ENCODE measurements around the gene GRIK1.

GRIK1 gene

DNA sequence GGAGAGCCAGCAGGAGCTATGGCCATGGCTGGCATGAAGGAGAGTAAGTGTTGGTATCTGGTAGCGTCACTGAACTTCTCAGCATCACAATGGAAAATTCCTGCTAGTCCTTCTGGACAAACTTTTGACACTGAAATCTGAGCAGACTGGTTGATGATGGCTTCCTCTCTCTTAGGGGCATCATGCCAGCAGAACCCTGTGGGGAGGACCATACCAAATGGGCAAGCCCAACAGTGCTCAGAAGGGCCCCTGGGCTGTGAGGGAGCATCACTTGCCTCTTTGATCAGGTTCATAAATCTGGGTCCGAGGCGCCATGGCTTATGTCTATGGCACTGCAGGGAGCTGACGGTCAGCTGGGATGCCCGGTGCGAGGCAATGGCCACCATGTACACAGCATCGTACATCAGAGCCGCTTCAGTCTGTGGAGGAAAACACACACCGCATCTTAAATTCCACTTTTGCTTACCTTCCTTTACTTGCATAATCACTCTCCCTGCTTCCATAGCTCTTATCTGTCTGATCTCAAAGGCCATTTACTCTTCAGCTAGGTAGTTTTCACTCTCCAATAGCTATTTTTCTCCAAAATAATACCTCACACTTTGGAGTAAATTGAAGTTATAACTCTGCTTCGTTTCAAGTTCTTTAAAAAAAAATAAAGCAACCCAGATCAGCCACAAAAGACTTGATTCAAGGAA lies 297.1 kb downstream of the GRIK1 start:
- no peak for DNase-seq (ENCODE audit: low read depth)

DNA sequence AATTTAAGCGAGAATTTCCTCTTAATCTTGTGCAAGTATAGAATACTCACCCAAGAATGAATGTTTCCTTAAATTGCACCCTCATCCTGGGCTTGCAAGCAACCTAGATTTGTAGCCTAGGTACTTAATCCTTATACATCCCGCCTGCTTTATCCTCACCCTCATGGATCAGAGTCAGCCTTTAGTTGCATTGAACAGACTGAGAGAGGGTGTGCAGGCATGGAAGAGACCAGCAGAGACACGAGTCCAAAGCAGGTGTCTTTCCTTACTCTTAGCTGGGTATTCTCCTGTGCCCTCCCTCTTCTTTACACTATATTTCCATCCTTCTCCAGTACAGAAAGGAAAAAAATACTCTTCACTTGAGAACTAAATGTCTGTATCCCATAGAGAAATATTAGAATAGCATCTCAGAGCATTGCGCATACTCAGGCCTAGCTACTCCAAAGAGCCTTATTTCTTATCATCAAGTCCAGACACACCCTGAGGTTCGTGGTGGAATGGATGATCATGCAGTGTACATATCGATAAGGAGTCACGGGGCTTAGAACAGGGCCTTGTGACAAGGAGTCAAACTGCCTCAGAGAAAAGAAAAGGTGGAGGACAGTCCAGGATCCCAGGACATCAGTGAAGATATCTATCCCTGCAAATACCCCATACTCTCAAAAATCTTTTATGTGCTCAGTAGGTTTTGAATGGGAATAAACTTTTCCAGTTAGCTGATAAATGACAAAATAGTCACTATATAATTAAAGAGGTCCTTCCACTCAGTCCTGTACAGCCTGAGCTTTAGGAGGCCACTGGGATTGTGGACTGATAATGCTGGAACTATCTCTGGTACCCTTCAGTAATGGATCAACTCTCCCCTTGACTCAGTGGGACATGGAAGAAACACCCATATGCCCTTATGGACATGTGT lies 297.9 kb downstream of the GRIK1 start:
- no peak for DNase-seq (ENCODE audit: low read depth)

DNA sequence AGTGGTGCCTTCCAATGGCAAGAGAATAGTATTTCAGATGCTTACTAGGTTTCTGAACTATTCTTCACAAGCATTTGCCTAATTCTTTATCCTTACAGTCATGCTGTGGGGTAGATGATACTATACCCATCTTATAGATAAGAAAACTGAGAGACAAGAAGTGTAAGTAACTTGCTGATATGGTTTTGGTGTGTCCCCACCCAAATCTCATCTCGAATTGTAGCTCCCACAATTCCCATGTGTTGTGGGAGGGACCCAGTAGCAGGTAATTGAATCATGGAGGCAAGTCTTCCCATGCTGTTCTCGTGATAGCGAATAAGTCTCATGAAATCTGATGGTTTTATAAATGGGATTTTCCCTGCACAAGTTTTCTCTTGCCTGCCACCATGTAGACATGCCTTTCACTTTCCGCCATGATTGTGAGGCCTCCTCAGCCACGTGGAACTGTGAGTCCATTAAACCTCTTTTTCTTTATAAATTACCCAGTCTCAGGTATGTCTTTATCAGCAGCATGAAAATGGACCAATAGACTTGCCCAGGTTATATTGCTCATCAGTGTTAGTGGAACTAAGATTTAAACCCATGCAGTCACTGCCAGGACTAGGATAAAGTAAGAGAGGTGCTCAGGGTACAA lies 298.7 kb downstream of the GRIK1 start:
- DNase-seq (ENCODE audit: low read depth) = no peak

DNA sequence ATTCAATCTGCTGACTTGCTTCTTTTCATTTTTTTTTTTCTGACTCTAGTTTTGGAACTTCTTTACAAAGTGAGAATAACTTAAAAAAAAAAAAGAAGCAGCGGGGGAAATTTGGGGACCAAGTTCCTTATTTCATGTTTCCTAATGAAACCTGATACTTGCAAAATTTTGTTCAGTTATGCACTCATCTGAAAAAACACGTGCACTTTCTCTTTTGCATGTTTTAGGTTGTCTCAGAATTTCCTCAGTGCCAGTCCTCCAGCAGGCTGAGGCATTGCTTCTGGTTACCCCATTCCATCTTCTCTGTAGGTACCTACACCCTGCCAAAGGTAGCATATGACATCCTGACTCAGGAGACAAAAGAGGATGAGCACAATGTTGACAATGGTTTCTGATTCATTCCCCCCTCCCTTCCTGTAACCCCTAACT lies 299.7 kb downstream of the GRIK1 start:
- no peak for DNase-seq (ENCODE audit: low read depth)

DNA sequence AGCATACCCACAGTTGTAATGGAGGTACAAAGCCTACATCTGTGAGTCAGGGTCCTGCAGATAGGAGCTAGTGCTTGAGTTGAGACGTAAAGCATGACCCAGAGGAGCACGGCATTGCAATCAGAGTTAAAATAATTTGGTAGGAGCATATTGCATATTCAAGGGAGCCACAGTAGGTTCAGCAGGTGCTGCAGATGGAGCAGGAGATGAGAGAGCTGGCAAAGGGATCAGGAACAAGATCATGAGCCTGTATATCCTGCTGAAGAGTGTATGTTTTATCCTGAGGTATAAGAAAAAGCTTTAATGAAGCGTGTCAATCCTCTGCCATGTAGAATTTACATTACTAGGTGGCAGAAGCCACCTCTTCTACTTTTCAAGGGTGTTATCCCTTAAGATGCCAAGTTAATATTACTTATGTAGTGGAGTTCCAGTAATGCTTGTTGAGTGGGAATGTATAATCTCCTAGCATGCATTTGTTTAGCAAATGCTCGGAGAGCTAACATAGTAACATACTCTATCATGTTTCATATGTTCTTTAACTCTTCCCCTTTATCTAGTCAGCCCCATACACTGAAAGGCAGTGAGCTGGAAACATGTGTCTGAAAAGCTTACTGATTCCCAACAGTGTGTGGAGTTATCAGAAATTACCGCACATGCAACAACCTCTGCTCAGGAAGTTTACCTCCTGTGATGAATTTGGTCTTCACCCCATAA lies 300.3 kb downstream of the GRIK1 start:
- no peak for DNase-seq (ENCODE audit: low read depth)

DNA sequence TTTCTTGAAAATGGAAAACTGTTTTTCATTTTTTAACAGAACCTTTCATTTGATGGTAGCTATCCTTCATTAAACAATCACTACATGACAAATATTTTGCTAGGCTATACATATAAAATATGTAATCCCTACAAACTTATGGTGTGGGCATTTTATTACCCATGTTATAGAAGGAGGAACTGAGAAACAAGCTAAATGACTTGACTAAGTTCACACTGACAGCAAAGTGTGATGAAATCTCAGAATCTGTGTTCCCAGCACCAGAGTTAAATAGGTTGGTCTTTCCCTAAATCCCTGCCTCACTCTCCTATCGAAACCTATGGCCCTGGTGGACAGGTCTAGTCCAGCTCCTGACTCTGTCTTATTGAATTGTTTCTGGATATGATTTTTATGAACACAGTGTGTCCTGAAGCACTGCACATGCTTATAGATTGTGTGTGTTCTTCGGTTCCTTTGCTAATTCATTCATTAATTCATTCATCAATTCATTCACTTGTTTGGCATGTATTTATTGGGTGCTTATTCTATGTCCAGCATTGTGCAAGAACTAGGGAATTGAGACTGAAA lies 301.0 kb downstream of the GRIK1 start:
- DNase-seq (ENCODE audit: low read depth) = no peak

DNA sequence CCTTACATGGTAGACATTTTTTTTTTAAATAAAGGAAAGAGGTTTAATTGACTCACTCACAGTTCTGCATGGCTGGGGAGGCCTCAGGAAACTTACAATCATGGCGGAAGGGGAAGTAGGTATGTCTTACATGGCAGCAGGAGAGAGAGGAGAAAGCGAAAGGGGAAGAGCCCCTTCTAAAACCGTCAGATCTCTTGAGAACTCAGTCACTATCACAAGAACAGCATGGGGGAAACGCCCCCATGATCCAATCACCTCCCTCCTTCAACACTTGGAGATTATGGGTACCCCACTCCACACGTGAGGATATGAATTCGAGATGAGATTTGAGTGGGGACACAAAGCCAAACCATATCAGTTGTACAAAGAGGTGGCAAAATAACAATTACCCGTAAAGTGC lies 301.7 kb downstream of the GRIK1 start:
- no peak for DNase-seq (ENCODE audit: low read depth)

DNA sequence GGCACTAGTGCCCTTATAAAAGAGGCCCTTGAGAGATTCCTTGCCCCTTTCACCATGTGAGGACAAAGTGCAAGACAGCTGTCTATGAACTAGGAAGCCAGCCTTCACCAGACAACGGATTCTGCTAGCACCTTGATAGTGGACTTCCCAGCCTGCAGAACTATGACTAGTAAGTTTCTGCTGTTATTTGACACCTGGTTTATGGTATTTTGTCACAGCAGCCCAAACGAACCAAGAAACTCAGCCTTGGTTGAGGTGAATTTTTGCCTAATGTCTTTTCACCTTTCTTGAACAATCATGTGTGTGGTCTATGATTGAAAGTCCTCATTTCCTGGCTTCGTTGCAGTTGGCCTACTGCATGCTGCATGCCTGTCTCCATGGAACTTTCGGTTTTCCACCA lies 302.2 kb downstream of the GRIK1 start:
- no peak for DNase-seq (ENCODE audit: low read depth)

DNA sequence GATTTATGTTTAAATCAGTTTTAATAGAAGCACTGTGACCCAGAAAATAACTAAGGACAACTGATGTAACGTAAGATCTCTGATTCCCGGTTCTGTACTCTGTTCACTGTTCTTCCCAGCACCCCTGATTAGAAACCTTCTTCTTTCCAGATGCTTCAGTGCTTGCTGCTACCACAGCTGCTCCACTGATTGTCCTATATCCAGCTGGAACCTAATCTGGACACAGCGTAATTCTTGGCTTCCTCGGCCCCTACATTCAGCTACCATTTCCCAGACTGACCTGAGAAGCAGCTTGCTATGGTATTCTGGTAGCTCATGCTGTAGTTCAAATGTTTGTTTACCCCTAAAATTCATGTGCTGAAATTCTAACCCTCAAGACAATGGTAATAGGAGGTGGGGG lies 302.7 kb downstream of the GRIK1 start:
- DNase-seq (ENCODE audit: low read depth) = no peak

DNA sequence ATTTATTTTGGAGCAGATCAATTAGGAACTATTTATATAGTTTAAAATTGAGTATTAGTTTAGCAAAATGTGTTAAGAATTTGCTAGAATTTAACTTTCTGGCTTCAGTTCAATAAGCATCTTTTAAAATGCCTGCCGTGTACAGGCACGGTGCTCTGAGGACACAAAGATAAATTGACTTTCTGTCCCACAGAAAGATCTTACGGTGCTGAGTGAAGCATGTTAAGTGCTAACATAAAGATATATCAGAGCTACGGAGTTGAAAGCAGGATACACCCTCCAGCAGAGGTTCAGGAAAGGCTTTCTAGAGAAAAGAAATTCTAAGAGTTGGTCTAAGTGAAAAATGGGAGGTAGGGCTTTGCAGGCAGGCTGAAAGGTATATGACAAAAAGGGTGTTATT lies 305.4 kb downstream of the GRIK1 start:
- DNase-seq (ENCODE audit: low read depth) = no peak

DNA sequence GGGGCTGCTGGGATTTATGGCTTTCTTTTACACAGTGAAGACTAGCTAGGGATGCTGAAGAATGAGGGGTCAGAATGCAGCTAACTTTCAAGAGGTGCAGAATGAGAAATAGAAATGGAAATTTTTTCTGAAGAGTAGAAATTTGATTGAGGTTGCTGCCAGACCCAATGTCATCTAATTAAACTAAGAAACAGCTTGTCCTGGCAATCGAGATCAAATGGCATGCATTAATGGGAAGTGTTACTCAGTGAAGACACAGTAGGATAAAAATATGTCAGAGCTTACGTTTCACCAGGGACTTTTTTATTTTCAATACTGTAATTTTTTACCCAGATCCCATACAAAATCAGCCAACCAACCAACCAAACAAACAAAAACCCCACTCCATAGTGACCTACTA lies 306.0 kb downstream of the GRIK1 start:
- no peak for DNase-seq (ENCODE audit: low read depth)

DNA sequence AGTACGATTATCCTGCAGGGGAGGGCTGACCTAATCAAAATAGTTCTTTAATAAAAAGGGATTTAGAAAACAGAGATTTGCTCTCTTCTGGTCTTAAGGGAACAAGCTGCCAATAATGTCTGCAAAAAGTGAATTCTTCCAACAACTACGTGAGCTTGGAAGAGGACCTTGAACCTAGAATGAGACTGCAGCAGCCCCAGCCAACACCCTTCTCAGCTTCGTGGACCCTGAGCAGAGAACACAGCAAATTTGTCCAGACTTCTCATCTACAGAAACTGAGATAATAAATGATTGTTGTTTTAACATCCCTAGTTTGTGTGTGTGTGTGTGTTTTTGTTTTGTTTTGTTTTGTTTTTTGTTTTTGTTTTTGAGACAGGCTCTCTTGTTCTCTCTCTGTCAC lies 309.4 kb downstream of the GRIK1 start:
- no peak for DNase-seq (ENCODE audit: low read depth)

DNA sequence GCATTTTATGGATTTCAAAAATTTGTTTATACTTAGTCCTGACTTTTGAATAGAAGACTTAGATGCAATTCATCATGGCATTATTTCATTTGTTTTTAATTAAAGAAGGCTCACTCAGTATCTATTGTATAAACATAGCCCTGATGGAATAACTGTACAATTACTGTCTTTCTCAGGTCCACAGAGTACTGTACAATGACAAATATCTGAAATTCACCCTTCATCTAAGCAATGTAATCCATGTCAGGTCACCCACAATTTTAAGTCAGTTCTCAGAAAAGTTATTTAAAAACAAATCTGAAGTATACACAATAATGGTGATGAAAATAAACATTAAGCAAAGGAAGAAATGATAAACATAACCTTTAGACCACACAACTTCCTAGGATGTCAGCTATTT lies 311.9 kb downstream of the GRIK1 start:
- DNase-seq (ENCODE audit: low read depth) = no peak

DNA sequence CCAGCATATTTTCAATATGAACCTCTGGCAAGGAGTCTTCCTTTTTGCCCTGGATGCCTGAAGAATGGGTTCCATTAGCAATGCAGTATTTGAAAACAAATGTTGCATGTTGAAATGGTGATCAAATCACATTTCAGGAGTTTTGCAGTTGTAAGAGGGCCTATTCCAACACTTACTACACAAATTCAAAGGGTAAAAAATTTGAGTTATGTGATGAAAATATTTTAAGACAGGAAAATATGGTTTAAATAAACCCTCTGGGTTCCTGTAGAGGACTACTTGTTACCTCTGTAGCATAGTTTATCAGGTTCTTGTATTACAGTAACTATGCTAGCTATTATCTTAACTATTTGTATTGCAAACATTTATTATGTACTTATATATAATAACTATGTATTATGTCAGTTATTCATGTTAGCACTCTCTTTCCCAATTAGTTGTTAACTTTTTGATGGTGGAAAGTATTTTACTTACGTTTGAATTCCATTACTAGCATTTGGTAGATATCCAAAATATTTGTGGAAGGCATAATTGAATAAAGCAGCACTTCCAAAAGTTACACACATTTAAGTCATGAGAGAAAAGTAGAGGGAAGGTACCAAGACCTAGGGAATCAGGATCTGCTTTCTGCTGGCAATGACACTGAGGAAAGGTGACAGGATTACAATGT lies 312.9 kb downstream of the GRIK1 start:
- no peak for DNase-seq (ENCODE audit: low read depth)

DNA sequence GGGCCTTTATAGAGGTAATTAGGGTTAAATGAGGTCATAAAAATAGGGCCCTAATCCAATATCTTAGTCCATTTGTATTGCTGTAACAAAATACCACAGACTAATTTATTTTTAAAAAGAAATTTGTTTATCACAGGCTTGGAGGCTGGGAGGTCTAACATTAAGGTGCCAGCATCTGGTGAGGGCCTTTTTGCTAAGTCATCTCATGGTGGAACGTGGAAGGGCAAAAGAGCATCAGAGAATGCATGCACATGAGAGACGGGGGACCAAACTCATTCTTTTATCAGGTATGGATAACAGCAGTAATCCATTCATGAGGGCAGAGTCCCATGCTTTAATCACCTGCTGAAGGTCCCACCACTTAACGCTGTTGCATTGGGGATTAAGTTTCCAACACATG lies 313.8 kb downstream of the GRIK1 start:
- no peak for DNase-seq (ENCODE audit: low read depth)

DNA sequence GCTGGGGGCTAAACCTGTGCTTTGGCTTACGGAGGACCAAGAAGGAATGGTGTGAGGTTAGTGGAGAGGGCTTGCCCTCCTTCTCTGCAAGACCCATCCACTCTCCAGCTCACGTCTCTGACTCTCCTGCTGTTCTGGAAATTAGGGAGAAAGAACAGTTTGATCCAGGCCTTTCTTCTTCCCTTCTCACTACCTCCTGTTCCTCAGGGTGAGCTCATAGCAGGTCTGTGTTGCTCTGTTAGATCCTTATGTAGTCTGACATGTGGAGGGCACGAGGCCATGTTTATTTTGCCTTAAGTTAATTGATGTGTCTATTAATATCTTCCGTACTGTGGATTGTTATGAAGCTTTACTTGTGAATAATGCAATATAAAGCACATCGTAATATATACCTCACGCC lies 315.0 kb downstream of the GRIK1 start:
- no peak for DNase-seq (ENCODE audit: low read depth)

DNA sequence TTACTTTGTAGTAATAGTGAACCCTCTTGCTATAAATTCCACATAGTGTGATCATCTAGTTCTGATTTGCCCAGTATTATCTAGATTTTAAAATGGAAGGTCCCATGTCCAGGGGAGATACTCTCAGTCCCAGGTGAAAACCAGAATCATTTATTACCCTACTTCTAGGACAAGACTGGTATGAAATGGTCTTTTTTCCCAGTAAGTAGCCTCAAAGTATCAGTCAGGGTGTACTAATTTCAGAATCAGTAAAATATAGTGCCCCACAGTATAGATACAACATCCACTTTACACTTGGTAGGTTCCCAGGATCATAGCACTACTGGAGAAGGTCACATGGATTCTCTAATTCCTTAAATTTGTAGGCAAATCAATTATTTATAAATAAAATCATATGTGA lies 318.3 kb downstream of the GRIK1 start:
- no peak for DNase-seq (ENCODE audit: low read depth)

DNA sequence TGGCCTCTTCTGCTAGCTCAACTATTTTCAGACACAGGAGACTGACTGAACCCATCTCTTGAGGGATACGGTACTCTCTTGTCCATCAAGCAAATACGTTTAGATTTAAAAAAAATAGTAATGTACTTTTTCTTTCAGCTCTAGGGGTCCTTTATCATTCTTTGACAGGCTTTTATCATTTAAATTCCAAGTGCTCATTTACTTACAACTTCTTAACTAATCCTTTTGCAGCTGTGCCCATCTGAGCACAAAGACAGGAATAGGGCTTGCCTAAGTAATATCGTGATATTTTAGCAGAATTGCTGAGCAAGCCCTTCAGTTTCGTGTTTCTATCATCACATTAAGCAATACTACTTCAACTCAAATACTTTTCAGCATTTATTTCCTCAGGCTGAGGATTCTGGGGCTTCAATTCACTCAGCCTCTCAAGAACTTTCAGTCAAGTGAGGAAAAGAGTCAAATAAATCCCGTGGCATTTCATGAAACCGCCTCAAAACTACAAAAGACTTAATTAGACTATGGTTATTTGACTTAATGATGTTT lies 323.5 kb downstream of the GRIK1 start:
- DNase-seq (ENCODE audit: low read depth) = no peak

DNA sequence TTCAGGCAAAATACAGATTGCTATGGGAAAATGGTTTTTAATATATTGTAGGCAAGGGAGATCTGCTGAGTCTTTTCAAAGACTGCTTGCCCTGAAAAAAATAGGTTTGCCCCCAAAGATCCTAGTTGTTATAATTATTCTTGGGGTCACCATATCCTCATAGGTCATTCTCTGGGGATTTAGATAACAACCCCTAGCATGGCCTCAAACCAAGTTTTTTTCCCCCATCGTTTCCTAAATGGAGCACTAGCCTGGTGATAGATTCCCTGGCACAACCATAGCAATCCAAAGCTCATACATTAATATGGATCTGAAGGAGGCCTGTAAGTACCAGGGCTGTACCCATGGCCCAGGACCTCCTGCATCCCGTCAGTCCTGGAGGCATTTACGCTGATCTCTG lies 325.9 kb downstream of the GRIK1 start:
- no peak for DNase-seq (ENCODE audit: low read depth)

DNA sequence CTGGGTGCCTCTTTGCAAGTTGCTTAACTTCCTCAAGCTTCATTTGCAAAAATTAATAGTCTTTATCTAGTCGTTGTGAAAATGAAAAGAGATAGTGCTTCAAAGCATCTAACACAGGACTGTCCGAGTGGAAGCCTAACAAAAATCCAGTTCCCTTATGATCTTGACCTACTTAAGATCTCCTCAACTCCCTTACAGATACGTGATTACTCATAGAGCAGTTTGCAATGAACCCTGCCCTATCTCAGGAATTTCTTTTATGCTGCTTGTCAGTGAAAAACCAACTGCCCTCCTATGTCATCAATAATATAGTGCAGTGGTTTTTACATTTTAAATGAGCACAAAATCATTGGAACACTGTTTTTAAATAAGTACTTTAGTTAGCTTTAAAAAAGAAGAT lies 326.8 kb downstream of the GRIK1 start:
- no peak for DNase-seq (ENCODE audit: low read depth)

DNA sequence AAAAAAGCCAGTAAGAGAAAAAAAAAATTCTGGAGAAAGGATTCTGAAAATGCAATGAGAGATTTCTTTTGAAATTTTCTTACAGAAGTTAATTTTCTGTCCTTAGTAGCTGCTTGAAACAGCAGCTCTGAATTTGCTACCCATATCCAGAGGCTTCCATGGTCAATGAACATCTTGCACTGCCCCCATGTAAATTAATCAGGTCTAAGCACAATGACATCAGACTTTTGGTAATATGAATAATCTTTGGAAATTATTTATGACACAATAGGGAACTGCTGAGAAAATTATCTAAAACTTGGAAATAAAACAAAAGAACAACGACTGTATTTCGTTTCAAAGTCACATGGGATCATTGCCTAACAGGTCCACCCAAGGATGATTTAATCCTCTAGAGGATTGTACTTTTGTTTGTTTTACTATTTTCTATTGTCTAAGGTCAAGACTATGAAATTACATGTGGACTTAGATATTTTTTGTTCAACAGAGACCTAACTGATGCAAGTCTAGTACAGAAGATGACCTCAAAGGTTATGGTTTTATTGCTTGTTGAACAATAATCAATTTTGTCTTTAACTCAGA lies 328.9 kb downstream of the GRIK1 start:
- no peak for DNase-seq (ENCODE audit: low read depth)
